ENCODE data around the gene SLA2. TPM values are rescaled to one million over a fixed set of nuclear protein-coding genes. Genes with fewer than 3 reads are reported as not detected.

SLA2 gene
- total RNA-seq, 2 experiments from 2014 or later: 48.7 to 52.6 TPM

Other genes starting within 250 kb of the SLA2 start
- gene MYL9, start 104.7 kb downstream of the SLA2 start, total RNA-seq: under 1 TPM; 0.60 to 0.66 TPM
- gene TGIF2, start 72.6 kb downstream of the SLA2 start, total RNA-seq: 10 to 100 TPM; 44.9 to 48.7 TPM
- 10 to 100 TPM; 71.7 to 90.2 TPM for gene RAB5IF, start 40.4 kb downstream of the SLA2 start, total RNA-seq
- 10 to 100 TPM; 24.8 to 27.5 TPM for gene NDRG3, start 99.9 kb upstream of the SLA2 start, total RNA-seq
- gene DSN1, start 127.6 kb upstream of the SLA2 start, total RNA-seq: 10 to 100 TPM; 20.4 to 20.7 TPM
- not detected for gene TLDC2, start 229.9 kb upstream of the SLA2 start, total RNA-seq